Calu3 (cell line): ENCODE measurements around the gene KCNH4. TPM values are rescaled to one million over a fixed set of nuclear protein-coding genes. Genes with fewer than 3 reads are reported as not detected.
A peak's percentile ranks its signal among the peaks of the same experiment; 100 is the strongest.

Source experiments
- BruUV-seq: library from RNA; stranded (reverse); fragments of 400-500 nt; replicated peaks from 2 replicates; lab custom pipeline; 2021; lab: Mats Ljungman, UMichigan
- CTCF ChIA-PET: fragments of 300-600 bp; sonication (Branson Sonifier 250); formaldehyde crosslinking; loops from one replicate; lab custom pipeline; 2022; ENCODE audit warnings: antibody characterized with exemption; lab: Charles Lee
- DNase-seq: peaks from one replicate; pipeline ENCODE4 v3.0.0; 2022
- H3K27ac Mint-ChIP-seq: one replicate; pipeline ENCODE4 v1.8.0; 2022; ENCODE audit warnings: mixed read lengths; ENCODE audit not compliant: unreplicated experiment
- H3K27me3 Mint-ChIP-seq: one replicate; pipeline ENCODE4 v1.8.0; 2022; ENCODE audit warnings: mixed read lengths; ENCODE audit not compliant: unreplicated experiment
- H3K36me3 Mint-ChIP-seq: one replicate; pipeline ENCODE4 v1.8.0; 2022; ENCODE audit warnings: mild to moderate bottlenecking, moderate library complexity, mixed read lengths; ENCODE audit not compliant: insufficient read depth, unreplicated experiment
- H3K4me1 Mint-ChIP-seq: one replicate; pipeline ENCODE4 v1.8.0; 2022; ENCODE audit warnings: mild to moderate bottlenecking, low read depth, mixed read lengths; ENCODE audit not compliant: unreplicated experiment
- H3K4me3 Mint-ChIP-seq: one replicate; pipeline ENCODE4 v1.8.0; 2022; ENCODE audit warnings: mild to moderate bottlenecking, low read depth, moderate library complexity, mixed read lengths; ENCODE audit not compliant: unreplicated experiment
- H3K9me3 Mint-ChIP-seq: one replicate; pipeline ENCODE4 v1.8.0; 2022; ENCODE audit warnings: low read depth, mixed read lengths; ENCODE audit not compliant: unreplicated experiment
- intact Hi-C: fragments of 100-400 bp; cut with micrococcal nuclease; formaldehyde crosslinking; loops from one replicate; pipeline ENCODE4 v1.10.0; 2022; ENCODE audit not compliant: unreplicated experiment
- total RNA-seq: library from RNA; stranded (reverse); gene quantifications from 2 replicates; pipeline ENCODE4 v1.2.3, GENCODE V29; 2022
- TF ChIP-seq, protein P1 (sequence below): fragments of 200-600 bp; IDR thresholded peaks from one replicate; pipeline ENCODE4 v1.8.0; 2022; ENCODE audit warnings: antibody characterized with exemption; ENCODE audit not compliant: unreplicated experiment

KCNH4 gene
- total RNA-seq, 1 experiment from 2014 or later, result not detected

DNA sequence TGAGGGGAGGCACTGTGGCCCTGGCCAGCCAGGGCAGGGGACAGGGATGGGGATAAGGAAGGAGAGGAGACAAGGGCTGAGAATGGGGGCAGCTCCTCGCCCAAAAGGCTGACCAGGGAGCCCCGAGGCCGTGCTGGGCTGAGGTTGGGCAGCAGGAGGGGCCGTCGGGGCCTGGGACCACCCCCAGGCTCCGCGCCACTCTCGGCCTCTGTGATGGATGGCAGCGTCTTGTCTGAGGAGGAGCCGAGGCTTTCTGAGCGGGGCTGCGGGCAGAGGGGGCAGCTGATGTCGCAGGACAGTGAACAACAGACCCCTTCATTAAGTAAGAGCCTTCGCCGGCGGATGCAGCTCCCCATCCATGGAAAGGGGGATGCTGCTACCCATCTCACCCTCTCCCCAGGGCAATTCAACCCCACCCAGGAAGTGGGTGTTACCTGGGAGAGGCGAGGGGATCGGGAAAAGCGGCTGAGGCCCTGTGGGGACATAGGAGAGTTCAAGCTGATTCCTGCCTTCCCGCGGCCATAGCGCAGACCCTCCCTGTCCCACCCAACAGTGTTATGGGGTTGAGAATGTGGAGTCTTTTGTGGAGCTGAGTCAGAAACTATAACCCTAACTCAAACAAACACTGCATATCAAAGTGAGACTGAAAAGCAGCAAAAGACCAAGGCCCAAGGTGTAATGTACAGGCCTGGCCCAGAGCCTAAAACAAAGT is 17.1 kb downstream of the KCNH4 start:
- no peaks in the 10 kb centered on the region for H3K4me1 Mint-ChIP-seq
- peaks cover 34% of the 10 kb centered on the region for H3K27me3 Mint-ChIP-seq
- intact Hi-C loops, result no loop called here
- H3K4me3 Mint-ChIP-seq, result no peak overlapping the region
- no peak for DNase-seq
- TF ChIP-seq, protein P1, sequence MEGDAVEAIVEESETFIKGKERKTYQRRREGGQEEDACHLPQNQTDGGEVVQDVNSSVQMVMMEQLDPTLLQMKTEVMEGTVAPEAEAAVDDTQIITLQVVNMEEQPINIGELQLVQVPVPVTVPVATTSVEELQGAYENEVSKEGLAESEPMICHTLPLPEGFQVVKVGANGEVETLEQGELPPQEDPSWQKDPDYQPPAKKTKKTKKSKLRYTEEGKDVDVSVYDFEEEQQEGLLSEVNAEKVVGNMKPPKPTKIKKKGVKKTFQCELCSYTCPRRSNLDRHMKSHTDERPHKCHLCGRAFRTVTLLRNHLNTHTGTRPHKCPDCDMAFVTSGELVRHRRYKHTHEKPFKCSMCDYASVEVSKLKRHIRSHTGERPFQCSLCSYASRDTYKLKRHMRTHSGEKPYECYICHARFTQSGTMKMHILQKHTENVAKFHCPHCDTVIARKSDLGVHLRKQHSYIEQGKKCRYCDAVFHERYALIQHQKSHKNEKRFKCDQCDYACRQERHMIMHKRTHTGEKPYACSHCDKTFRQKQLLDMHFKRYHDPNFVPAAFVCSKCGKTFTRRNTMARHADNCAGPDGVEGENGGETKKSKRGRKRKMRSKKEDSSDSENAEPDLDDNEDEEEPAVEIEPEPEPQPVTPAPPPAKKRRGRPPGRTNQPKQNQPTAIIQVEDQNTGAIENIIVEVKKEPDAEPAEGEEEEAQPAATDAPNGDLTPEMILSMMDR, result no peak
- CTCF ChIA-PET, result interaction anchor here (0.9 kb wide), 1 partner anchor 10 kb away, joined by 3 read pairs; no protein-coding TSS in a partner anchor
- BruUV-seq, result no TSS peak
- no peak overlapping the region for H3K27ac Mint-ChIP-seq
- no peaks in the 10 kb centered on the region for H3K9me3 Mint-ChIP-seq
- H3K36me3 Mint-ChIP-seq, result no peaks in the 10 kb centered on the region

DNA sequence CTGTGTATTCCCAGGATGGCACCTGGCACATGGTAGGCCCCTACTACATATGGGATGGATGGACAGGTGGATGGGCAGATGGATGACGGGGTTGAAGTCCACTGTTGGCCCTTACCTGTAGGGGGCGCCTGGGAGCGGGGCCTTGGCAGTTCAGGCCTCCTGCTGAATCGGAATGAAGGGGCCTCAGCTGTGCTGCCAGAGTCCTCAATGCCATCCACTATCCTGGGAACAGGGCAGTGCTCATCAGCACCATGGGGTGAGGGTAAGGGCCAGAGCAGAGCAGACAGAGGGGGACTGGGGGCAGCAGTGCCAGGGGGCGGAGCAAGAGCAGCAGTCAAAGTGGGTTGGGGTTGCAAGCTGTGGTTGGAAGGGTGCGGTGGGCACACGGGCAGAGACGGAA is 17.8 kb downstream of the KCNH4 start:
- peaks cover 30% of the 10 kb centered on the region for H3K27me3 Mint-ChIP-seq
- no peaks in the 10 kb centered on the region for H3K4me1 Mint-ChIP-seq
- intact Hi-C loops, result no loop called here
- BruUV-seq, result no TSS peak
- H3K27ac Mint-ChIP-seq, result no peak overlapping the region
- no peak overlapping the region for H3K4me3 Mint-ChIP-seq
- no peaks in the 10 kb centered on the region for H3K36me3 Mint-ChIP-seq
- DNase-seq, result peak; percentile 53
- H3K9me3 Mint-ChIP-seq, result no peaks in the 10 kb centered on the region
- TF ChIP-seq, protein P1, result peak; percentile 69
- CTCF ChIA-PET, result interaction anchor here (0.9 kb wide), 1 partner anchor 9 kb away, joined by 3 read pairs; no protein-coding TSS in a partner anchor

DNA sequence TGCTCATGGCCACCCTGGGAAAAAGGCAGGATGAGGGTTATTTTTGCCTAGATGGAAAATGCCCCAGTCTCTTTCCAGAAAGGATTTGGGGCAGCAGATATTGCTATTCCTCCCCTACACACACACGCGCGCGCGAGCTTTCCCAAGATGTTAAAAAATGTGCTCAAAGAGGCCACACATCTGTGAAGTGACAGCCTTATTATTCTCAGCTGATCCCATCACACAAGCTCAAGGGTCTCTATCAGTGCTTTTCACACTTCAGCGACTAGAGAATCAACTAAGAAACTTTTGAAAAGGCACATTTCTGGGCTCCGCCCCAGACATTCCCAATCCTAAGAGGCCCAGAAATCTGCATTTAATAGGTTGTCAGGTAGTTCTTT is 20.4 kb downstream of the KCNH4 start:
- DNase-seq, result no peak
- no TSS peak for BruUV-seq
- no peak overlapping the region for H3K27ac Mint-ChIP-seq
- TF ChIP-seq, protein P1, result no peak
- H3K36me3 Mint-ChIP-seq, result peaks cover 6% of the 10 kb centered on the region
- intact Hi-C loops, result no loop called here
- H3K4me3 Mint-ChIP-seq, result no peak overlapping the region
- CTCF ChIA-PET, result interaction anchor here (0.5 to 0.9 kb wide), 2 partner anchors 47 to 370 kb away, joined by 3 to 4 read pairs; no protein-coding TSS in a partner anchor
- H3K4me1 Mint-ChIP-seq, result no peaks in the 10 kb centered on the region
- H3K9me3 Mint-ChIP-seq, result no peaks in the 10 kb centered on the region
- H3K27me3 Mint-ChIP-seq, result peaks cover 6% of the 10 kb centered on the region

DNA sequence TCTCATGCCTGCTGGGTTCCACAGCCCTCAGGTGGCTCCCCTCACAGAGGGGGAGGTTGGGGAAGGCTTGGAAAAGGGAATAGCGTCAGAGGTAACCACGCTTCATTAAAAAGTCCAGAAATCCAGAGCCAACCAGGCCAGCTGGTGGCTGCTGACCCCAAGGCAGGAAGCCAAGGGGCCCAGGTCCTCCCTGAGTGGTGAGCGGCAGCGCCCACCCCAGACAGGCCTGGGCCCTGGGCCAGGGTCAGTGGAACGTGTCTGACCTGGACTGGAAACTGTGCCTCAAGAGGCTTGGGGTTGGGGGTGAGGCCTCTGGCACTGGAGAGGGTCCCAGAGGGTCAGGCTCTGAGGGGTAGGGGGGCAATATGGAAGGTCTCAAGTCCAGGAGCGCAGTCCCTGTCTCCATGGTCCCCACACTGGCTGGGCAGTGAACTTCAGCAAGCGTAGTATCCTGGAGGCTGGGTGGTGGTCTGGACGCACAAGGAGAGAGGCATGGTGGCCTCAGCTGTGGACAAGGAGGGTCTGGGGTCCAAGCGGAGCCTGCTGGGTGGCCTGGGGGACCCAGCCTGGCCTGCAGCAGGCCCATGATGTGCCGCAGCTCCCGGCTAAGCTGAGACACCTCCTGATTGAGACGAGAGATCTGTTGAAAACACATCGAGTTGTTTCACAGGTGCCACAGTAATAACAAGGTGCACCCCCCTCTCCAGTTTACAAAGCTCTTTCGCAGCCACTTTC is 21.0 kb downstream of the KCNH4 start:
- TF ChIP-seq, protein P1, result no peak
- BruUV-seq, result no TSS peak
- CTCF ChIA-PET, result interaction anchor here (0.5 to 0.9 kb wide), 2 partner anchors 47 to 370 kb away, joined by 3 to 4 read pairs; no protein-coding TSS in a partner anchor
- DNase-seq, result no peak
- Mint-ChIP-seq H3K27ac (no peak overlapping the region), H3K4me3 (no peak overlapping the region), H3K36me3 (peaks cover 11% of the 10 kb centered on the region), H3K4me1 (no peaks in the 10 kb centered on the region), H3K27me3 (no peaks in the 10 kb centered on the region), H3K9me3 (no peaks in the 10 kb centered on the region)
- intact Hi-C loops, result no loop called here
